GM19193 (cell line): ENCODE measurements around the gene SSBP4.

ENCODE experiments used
- POLR2A ChIP-seq: IDR thresholded peaks from 4 replicates; pipeline ENCODE4 v1.6.1; 2011; ENCODE audit not compliant: insufficient read depth, insufficient read length; ENCODE audit errors: extremely low read depth

The SSBP4 gene

DNA sequence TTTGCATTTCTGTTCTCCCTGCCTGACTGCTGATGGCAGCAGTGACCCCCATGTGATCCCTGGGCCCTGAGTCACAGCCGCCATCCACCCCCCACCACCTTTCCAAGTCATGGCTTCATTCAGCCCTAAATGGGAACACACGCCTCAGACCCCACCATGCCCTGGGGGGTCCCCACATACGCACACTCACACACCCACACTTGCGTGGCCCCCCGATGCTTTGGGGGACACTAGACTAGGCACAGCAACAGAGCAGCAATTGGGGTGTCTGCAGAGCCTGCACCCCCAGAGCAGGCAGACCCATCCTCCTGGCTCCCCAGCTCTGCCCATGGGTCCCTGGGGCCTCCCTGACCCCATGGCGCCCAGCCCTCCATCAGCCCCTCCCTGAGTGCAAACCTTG is 24.2 kb downstream of the SSBP4 start:
- no peak for TF ChIP-seq POLR2A

DNA sequence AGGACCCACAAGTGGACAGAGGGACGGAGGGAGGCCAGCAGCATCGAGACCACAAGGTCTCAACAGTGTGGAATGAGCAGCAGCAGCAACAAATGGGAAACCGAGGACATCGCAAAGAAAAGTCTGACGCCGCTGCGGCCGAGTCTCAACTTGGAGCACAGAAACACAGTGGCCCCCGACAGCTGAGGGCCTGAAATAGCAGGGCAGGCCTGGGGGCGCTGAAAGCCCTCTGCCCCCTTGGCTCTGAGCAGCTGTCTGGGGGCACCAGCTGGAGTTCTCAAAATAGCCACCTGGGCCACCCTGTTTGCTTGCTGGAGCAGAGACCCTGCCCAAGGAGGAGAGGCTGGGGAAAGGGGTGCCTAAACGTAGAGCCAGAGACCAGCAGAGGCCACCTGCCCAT is 24.6 kb downstream of the SSBP4 start:
- no peak for TF ChIP-seq POLR2A

DNA sequence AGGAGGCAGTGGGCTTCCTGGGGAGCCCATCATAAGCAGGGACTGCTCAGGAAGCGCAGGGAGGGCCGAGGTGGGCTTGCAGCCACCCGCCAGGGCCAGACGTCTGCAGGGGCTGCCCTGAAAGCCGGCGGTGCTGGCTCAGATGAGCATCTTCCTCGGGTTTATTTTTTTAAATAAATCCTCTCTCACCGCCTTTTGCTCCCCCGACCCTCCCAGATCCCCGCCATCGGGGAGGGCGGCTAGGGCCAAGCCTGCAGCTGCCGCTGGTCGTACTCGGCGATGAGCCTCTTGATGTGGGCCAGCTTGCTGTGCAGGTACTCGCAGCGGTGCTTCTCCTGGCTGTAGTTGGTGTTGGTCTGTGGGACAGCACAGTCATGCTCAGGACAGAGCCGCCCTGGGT is 25.3 kb downstream of the SSBP4 start:
- no peak for TF ChIP-seq POLR2A

DNA sequence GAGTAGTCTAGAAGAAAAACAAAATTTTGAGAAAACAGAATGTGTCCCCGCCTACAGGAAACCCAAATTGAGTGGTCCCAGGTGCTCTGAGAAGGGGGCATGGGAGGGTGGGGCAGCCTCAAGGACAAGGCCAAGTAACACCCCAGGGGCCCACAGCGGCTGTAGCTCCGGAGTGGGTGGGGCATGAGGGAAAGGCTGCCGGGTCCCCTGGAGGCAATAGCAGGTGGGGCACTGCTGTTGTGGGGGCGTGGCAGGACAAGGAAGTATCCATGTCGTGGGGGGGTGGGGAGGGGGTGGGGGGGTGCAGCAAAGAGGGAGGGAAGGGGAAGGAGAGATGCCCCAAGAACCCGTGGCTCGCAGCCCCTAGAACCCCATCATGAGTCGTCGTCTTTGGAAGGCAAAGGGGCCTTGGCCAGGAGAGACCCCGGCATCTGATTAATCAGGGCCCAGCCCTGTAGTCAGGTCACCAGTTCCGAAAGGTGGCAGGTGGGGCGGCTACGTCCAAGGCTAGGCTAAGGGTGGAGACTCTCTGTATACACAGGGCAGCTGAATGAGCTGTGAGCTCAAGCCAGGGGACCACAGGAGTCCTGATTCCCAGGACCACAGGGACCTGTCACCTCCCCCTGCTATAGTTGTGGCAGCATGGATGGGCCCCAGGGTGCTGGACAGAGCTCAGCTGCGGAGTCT is 26.2 kb downstream of the SSBP4 start:
- TF ChIP-seq POLR2A, result no peak

DNA sequence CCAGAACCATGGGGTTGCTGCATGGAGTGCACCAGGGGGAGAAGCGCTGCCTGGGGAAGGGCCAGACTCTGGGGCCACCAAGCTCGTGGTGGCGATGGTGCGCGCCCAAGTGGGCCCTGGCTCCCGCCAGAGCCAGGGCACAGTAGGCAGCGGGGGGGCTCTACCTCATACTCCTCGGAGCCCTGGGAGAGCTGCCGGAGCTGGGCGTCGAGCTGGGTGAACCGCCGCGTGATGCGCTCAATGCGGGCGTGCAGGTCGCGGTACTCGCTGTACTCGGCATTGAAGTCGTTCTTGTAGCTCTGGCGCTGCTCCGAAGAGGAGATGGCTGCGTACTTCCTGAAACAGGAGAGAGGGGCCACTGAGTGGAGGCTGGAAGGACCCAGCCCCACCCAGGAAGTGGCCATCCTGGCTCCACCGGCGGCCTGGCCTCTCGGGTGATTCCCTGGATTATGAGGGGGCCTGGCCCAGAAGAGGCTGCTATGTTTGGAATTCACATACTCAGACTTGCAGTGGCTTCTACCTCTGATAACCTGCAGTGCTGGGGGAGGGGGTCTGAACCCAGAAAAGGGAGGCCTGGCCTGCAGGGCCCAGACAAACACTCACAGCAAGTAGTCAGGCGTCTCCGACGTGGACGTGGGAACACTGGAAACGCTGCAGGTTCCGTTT is 27.1 kb downstream of the SSBP4 start:
- TF ChIP-seq POLR2A, result no peak

DNA sequence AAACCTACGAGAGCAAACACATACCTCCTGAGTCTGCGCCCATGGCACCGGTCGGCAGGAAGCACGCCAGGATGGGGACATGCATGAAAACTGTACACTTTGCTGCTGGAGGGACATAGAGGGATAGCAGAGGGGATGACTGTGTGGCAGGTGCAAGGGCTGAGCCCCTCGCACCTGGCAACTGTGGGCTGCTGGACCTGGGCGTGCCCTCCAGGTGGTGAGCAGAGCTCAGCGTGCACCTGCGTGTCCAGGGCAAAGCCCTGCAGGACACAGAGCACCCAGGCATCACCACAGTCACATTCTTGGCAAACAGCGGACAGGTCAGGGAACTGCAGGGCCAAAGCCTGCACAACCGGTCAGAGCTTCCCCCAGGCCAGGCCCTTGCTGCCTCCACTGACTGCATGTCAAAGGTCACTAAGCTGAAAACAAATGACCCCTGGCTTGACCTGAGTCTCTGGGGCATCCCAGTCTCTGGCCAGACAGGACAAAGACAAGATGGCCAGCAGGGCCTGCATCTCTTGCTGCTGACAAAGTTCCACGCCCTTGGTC is 27.7 kb downstream of the SSBP4 start:
- no peak for TF ChIP-seq POLR2A

DNA sequence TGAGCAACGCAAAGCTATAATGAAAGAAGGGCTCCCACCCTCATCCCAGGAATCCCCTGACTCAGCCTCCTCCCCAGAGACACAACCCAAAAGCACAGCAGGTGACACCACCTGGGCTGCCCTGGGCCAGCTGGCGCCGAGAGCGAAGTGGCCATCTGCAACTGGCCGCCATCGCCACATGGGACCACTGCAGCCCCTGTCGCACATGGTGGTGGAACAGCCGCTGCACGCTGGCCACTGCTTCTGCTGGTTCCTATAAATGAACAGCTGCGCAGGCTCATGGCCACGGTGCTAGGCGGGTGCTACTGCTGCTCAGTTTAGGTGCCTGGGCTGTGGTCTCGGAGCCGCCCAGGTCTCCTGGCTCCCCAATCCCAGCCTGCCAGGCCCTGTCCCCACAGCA is 30.4 kb downstream of the SSBP4 start:
- no peak for TF ChIP-seq POLR2A

DNA sequence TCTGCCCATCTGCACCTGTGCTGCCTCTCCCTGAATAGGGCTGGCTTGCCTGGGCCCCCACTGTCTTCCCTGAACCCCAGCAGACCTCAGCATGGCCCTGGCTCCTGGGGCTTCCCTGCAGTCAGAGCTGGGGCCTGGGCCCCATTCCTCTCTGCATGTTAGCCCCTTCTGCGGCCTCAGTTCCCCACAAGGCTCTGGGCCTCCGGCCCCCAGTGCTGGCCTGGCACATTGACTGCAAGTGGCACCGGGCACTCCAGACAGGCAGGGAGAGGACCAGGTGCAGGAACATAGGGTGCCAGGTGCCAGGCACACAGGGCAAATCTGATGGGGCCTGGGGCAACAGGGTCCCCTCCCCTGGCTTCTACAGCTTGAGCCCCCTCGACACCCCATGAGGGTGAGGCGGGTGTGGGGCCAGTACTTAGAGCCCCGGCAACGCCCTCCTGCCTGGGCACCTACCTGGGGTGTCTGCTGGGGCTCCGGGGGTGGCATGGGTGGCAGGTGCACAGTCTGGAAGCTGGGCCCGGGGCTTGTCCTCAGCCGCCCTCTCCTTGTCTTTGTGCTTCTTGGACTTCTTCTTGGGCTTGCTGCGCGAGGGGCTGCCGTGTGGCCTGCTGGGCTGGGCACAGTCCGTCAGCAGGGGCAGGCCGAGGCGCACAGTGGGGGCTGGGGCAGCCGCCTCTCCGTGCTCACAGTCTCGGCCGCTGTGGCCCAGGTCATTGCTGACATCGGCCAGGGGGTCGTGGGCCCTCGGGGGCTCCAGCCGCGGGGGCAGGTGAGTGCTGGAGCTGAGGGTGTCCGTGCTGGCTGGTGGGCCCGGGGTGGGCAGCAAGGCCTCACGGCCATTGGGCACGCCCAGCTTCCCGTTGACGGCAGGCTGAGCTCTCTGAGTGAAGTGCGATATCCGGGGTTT is 31.1 kb downstream of the SSBP4 start:
- TF ChIP-seq POLR2A, result no peak

DNA sequence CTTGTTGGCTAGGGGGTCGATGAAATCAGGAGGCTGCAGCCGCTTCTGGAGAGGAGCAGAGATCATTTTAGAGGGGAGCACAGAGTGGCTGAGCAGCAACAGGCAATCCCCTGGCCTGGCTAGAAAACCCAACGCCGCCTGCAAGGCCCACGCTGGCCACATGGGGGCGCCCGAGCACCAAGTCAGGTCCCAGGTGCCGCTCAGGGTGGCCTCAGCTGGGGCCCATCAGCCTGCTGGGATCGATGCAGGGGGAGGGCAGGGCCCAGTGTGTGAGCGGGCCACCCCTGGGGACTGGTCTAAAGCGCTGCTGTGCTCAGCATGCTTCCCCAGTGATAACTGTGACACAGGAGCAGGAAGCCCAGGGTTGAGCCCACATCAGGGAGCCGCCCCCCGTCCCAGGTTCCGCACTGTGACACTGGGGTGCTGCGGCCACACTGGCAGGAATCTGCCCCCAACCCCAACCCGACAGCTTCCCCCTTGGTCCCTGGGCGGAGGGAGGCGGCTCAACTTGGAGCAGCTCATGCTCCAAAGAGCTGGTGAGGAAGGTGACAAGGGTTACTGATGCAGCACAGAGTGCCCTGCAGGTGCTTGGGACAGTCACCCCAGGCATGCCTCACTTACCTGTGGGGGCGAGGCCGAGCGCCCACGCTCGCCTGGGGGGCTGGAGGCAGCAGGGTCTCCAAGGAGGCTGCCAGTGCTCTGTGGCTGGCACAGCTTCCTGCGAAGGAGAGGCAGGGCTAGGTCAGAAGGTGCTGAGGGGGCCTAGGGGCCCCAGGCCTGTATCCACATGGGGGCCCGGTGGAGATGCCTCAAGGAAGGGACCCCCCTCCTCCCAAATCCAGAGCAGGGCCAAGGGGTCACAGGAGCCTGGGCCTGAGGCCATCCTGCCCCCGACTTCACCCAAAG is 32.0 kb downstream of the SSBP4 start:
- TF ChIP-seq POLR2A, result no peak

DNA sequence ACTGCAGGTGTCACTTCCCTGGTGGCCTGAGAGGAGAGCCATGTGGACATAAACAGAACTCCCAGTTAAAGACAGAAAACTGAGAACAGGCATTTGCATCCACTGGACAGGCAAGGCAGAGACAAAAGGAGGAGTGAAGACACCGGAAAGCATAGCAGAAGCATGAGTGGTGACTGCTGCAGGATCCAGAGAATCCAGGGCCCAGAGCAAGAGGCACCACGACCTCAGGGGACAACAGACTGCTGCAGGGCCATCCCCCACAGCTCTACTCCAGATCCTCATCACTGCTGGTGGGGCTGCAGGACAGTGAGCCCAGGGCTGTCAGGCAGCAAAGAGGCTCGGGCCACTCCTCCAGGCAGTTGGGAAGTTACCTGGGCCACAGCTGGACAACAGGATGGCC is 33.2 kb downstream of the SSBP4 start:
- TF ChIP-seq POLR2A, result no peak

DNA sequence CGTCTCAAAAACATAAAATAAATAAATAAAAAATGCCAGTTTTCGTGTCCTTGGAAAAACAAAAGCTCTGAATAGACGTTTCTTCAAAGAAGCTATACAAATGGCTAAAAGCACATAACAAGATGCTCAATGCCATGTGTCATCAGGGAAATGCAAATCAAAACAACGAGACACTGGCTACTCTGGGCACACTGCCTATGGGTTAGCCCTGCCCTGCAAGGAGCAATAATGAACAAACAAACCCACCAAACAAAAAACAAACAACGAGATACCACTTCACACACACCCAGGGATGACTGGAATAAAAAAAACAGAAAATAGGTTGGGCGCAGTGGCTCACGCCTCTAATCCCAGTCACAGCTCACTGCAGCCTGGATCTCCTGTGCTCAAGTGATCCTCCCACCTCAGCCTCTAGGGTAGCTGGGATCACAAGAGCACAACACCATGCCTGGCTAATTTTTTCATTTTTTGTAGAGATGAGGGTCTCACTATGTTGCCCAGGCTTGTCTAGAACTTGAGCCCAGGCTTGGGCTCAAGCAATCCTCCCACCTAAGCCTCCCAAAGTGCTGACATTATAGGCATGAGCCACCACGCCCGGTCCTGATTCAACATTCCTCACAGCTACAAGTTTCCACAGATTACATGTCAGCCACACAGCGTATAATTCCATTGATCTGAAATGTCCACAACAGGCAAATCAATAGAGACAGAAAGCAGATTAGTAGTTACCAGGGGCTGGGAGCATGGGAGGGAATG is 34.2 kb downstream of the SSBP4 start:
- no peak for TF ChIP-seq POLR2A

DNA sequence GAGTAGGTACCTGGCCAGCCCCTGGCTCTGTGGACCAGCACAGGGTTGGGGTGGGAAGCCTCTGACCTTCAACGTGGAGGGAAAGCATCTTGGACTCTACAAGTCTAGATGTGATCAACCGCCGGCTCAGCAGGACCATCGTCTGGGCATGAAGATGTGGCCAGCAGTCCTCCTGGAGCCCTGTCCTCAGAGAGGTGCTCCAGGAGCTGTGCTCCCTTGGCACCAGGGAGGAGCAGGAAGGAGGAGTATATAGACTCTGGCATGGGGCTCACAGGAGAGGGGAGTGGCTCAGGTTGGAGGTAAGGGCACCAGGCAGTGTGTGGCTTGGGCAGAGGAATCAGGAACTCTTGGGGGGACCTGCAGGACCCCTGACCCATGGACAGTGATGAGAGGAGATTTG is 37.1 kb downstream of the SSBP4 start:
- TF ChIP-seq POLR2A, result no peak

DNA sequence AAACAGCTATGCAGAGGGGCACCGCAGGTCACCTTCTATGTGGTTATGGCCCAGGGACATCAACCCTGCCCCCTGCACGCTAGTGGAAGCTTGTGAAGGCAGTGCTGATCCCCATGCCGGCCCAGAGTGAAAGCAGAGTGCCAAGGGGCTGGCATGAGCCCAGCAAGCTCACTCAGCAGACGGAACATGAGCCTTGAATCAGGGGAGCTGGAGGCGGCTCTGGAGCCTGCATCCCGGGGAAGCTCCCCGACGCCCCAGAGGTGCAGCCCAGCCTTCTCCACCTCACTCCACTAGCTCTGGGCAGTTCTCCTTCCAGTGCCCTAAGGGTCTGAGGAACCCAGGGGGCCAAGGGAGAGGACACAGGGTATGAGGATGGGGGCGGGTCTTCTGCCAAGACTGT is 37.8 kb downstream of the SSBP4 start:
- TF ChIP-seq POLR2A, result no peak

DNA sequence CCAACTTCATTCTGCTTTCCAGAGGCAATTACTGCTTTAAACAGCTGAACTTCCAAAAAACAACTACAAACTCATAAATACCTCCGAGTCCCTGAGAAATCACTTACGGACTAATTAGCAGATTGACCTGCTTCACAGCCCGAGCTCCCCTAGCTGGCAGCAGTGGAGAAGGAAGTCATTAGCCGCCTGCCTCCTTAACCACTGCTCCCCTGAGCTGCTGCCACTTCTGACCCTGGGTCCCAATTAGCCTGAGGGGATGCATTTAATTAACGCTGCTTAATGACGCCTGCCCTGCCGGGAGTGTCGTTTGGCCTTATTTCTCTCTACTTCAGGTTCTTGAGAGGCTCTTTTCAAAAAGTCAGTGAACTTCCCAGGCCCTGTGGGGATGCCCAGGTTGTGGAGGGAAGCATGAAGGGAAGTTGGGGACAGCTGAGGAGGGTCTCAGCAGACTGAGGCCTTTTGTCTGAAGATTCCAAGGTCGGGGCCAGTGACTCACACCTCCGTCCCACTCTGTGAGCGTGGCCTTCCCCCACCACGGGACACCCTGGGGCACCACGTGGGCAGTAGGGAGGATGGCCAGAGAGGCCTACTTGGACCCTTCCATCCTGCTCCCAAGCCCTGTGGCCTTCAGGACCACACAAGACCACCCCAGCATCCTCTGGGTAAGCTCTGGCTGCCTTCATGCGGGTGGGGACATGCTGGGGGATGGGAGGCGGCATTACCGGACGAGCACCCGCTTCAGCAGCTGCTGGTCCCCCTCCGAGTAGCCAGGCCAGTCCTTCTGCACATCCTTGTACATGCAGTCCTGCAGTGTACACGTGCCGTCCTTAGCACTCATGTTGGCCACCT is 38.5 kb downstream of the SSBP4 start:
- TF ChIP-seq POLR2A, result no peak

DNA sequence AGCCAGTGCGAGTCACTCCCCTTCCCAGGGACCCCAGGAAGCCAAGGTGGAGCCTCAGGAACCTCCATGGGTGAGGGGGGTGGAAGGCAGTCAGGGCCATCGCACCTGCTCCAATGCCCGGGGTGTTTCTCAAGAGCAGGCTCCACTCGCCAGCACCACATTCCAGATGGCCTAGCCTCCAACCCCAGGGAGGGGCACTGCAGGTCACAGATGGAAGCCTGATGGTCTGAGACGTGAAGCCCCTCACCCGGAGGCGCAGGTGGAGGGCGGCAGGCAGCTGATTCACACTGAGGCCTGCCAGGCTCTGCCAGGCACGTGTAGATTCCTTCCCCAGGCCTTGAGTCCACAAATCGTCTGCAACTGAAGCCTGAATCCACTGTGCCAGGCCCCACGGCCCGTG is 41.7 kb downstream of the SSBP4 start:
- no peak for TF ChIP-seq POLR2A
